ENCODE results near the gene SP5. TPM values are rescaled to one million over a fixed set of nuclear protein-coding genes. Genes with fewer than 3 reads are reported as not detected.
A peak's percentile ranks its signal among the peaks of the same experiment; 100 is the strongest.
"Not testable (repeated sequence)": the region's sequence is repeated elsewhere in the genome, so short reads cannot be mapped to it uniquely, and the experiment has no call there.

The SP5 gene
- 0.20 TPM in 1 of 2 replicates, not detected in the other for total RNA-seq (2014; rRNA removed; shearing (Covaris generic))

DNA sequence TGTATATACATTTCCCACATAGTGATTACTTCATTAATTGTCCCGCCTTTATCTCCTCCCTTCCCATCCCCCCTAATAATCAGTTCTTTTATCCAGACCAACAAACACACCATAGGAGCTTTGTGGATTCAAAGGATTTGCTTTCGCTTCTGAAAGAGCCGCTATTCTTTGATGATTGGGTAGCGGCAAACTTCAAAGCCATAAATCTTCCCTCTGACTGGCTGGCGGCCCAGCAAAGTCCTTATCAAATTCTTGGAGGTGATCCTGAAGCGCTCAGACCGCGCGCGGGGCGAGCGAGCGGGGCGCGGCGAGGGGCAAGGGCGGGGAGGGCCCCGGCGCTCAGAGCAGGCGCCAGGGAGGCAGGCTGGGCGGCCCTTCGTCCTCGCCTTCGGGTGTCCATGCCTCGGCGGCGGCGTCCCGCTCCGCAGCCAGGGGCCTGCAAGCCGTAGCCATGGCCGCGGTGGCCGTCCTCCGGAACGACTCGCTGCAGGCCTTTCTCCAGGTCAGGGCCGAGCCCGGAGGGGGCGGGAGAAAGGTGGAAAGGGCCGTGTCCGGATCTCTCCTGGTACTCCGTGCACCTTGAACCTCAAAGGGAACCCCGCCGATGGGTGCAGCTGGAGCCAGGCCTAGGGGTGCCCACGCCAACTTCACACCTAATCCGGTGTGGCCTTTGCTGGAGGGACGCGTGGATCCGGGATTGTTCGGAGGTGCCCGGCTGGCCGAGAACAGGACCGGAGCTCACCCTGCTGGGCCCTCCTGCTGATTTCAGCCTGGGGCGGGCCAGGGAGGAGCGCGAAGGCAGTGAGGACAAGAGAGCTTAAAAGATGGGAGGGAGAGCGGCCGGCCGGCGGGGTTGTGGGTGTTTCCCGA is at the start of gene SP5:
SP5 (plus strand) TSS at position 276 of the 870 bp plus-strand sequence; CDS start at position 452, 176 bp downstream.
- peak; percentile 84 for DNase-seq (ENCODE audit: low read depth)

DNA sequence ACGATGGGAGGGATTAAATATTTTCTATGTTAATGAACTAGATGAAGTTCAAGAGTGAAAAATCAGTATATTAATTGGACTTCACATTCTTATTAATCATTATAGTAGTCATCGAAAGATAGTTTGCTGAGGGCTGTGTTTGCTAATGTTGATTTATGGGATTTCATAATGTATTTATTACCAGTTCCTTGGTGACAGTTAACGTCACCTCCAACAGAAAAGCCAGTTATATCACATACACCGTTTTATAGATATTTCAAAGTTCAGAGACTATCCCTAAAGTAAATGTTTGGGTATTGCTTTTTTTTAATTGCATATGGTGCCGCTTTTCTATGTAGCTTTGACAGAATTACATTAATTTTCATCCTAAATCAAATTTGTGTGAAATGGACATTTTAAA is 49.4 kb upstream of the SP5 start:
- no peak for DNase-seq (ENCODE audit: low read depth)

DNA sequence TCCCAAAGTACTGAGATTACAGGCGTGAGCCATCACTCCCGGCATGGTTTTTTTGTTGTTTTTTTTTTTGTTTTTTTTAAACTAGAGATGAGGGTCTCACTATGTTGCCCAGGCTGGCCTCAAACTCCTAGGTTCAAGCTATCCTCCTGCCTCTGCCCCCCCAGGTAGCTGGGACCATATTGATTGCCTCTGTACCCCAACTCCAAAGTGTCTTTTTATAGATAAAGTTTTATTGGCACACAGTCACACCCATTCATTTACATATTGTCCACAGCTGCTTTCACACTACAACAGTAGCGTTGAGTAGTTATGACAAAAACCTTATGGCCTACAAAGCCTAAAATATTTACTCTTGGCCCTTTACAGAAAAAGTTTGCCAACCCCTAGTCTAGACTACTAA is 45.2 kb upstream of the SP5 start:
- no peak for DNase-seq (ENCODE audit: low read depth)

DNA sequence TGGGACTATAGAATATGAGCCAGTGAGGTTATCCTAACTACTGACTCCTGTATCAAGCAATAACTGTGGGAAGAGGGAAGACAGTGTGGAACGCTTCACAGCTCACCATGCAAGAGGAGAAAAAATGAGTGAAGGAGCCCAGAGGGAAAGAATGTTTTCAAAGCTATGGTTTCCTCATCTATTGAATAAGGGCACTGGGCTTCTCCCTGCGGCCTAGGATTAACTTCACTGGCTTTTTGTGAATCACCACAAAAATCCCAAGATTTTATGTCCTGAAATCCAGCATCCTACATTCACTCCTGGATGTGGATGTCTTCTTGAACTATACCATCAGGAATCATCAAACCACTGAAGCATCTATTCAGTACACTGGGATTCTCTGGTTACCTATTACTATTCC is 44.5 kb upstream of the SP5 start:
- no peak for DNase-seq (ENCODE audit: low read depth)

DNA sequence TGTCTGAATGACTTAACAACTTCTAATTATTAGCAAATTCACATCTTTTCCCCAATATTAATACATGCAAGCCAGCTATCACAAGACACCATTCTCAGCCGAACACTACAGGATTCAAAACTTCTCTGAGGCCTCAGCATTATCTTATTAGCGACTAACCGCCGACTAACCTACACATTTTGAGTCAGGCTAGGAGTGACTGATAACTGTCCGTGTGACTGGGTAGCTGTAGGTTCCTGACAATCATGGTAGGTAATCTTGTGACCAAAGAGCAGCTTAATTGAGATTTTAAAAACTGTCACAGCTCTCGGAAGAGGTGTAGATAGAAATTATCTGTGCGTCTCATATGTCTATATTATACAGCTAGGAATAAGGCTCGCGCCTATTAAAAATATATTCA is 44.1 kb upstream of the SP5 start:
- DNase-seq (ENCODE audit: low read depth) = no peak

DNA sequence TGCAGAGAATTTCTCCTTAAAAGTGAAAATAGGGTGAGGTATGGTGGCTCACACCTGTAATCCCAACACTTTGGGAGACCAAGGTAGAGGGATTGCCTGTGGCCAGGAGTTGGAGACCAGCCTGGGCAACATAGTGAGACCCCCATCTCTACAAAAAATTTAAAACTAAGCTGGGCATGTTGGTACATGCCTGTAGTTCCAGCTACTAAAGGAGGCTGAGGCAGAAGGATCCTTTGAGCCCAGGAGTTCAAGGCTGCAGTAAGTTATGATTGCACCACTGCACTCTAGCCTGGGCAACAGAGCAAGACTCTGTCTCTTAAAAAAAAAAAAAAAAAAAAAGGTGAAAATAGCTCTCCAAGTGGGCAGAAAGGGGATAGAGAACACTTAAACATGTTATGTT is 40.9 kb upstream of the SP5 start:
- DNase-seq (ENCODE audit: low read depth) = not testable (repeated sequence)

DNA sequence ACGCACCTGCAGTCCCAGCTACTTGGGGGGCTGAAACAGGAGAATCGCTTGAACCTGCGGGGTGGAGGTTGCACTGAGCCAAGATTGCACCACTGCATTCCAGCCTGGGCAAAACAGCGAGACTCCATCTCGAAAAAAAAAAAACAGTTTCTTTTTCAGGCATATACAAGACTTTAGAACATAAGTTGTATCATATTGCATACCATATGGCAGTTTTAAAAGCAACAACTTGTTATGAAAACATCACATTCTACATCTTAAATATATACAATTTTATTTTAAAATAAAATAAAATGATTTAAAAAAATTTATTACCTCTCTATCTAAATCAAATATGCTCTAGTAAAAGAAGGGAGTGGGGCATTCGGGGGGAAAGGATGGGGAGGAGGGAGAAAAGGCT is 39.4 kb upstream of the SP5 start:
- DNase-seq (ENCODE audit: low read depth) = no peak

DNA sequence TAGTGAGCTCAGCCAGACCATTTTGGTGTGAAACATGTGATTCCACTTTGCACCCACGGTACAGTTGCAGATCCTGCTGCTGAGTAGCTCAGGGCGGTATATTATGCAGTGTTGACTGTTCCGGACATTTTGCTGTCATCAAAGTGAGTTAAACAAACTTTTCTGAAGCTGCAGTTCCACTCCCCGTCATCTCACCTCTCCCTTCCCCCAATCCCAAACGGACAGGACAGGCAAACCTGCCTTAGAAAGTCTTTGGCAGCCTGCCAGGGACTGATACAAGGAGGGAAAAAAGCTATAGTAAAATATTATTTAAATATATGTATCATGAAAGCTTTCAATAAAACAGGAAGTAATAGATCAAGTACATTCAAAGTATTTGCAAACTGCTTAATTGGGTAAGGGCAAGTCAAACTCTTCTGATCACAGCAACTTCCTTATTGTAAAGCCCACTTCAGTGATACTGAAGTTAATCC is 35.5 kb upstream of the SP5 start:
- no peak for DNase-seq (ENCODE audit: low read depth)

DNA sequence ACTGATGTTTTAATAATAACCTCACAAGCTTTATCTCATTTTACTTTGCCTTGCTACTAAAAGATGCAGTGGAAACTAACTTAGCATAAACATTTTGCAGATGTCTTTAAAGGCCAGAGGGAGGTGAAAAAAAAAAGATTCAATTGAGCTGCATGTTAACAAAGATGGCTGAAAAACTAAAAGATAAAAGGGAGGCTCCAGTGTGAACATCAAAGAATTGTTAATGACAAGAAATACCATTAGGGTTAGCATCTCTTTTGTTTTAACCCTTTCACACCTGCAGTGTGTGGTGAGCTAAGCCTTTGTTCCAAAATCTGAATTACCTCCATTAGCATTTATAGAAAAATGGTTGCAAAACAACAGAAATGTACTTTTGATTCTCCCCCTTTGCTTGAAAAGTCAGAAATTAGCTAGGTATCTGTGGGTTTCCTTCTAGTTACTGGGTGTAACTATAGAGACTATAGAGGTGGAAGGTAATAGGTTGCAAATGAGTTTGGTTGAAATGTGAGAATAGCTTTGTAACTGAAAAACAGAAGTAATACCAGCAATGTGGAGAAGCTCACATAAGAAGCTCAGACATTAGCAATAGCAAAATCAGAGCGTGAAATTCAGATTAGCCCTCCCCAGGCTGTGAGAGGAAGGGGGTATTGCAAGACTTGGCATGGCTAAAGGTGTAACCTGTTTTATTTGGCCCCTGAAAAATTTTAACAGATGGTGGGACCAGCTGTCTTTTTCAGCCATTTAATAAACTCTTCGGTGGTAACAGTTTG is 34.8 kb upstream of the SP5 start:
- no peak for DNase-seq (ENCODE audit: low read depth)

DNA sequence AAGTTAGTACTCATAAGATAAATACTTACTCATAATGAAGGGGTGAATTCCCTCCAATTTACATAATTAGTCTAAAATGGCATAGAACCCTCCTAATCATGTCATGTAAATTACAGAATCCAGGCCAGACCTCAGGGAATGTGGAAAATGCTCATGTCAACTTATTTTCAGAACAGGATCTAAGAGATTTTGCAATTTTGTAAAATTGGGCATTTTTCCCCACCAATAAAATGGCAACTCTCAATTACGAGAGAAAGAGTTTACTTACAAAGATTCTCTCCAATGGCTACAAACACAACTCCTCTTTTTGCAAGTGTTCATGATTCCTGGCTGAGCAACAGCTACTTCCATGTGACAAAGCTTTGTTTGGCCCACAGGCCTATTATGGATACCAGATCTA is 33.8 kb upstream of the SP5 start:
- DNase-seq (ENCODE audit: low read depth) = no peak

DNA sequence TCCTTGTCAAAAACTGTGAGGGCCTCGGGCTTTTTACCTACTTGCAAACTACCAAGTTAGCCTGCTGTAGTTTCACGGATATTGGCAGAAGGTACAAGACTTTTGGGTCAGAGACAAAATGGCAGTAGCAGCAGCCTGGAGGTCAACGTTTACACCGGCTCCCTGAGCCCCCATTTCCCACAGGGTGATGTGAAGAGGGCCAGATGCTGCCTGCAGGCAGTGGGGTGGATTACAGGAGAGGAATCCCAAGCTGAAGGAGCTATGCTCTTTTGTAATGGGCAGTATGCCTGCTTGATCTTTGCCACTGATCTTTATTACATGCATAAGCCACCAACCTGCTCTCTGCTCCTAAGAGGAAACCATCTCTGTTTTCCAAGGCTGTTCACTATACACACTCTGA is 29.5 kb upstream of the SP5 start:
- no peak for DNase-seq (ENCODE audit: low read depth)

DNA sequence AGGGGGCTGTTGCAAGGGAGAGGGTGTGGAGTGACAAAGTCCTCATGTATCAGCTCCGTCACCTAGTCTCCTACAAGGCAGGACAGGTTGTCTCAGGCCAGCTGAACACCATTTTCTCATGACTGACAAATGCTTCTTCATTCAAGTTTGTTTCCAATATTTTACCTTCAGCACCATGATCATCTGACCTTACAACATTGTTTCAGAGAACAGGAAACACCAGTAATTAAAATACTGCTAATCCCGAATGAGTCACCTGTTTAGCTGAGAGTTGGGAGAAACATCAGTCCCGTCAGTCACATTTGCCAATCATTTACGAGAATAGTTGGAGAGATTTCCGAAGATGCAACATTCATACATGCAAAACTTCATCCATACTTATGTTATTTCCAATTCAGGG is 25.7 kb upstream of the SP5 start:
- DNase-seq (ENCODE audit: low read depth) = no peak

DNA sequence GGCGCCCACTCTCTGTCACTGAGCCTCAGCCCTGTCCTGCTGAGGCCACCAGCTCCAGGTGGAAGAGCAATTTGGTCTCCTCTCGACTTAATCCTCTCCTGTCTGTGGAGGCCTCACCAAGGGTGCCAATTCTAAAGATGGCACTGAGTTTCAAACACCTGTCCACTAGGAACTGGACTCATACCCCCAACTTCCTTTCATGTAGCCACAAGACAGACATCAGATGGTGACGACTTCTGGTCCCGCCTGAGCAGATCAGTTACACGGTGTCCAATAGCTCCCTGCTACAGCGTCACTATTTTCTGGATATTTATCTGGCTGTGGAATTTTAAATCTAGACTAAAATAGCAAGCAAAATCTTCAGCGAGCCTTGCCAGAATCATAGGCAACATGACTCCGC is 24.5 kb upstream of the SP5 start:
- no peak for DNase-seq (ENCODE audit: low read depth)

DNA sequence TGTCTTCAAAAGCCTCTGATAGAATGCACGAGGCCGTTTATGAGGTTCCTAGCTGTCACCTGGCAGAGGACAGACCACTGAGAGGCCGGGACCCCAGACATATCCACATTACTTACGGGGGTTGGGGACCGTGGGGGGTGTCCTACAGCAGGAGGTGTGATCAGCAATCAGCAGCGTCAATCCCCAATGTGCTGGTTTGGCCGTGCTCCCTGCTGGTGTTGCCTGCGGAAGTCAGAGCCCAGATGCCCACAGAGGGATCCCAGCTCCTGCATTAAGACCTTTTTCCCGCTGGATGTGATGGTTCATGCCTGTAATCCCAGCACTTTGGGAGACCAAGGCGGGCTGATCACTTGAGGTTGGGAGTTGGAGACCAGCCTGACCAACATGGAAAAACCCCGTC is 20.8 kb upstream of the SP5 start:
- no peak for DNase-seq (ENCODE audit: low read depth)

DNA sequence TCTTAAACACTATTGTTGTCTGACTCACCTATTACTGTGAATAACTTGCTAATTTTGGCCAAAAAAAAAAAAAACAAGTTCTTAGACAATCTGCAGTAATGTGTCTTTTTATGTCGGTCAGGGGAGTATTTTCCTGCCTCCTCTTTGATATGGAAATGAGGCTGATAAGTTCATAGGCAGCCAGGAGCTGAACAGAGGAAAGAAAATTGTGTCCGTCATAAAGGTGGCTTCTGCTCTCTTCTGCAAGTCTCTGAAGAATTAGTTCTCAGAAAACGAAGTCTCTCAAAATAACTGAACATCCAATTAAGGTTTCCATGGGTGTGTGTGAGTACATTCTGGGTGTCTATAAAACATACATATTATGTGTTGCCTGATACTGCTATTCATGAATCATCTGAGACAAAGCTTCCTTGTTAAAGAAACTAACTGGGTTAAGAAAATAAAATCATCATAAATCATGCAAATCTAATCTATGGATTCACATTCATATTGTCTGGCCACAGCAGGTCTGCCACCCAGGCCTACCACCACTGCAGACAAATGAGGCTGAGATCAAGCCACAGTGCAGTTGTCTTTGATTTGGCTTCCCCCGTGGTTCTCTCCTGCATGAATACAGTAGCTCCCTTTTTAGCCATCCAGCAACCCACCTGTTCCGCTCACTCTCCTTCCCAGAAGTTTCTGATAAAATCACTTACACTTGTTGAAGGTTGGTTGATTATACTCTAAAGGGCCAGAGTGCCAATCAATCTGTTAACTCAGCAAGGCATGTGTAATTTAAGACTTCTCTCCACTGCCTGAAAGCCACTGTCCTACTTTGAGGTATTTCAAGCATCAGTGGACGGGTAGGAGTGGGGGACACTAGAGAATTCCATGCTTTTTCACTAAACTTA is 19.4 kb upstream of the SP5 start:
- no peak for DNase-seq (ENCODE audit: low read depth)

DNA sequence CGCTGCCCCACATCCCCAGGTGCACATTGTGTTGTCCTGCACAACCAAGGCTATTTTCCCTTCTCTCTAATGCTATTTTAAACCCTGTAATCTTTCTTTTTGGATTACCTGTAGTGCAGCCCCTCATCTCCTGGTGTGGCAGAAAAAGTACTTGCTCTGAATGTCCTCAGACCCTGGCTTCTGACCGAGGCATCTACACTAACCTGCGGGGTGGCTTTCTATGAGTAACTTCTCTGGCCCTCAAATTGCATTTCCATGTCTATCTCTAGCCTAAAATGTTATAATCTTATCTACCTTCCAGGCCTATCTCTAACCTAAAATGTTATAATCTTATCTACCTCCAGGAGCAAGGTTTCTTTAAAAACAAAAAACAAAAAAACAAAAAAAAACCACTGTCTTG is 18.2 kb upstream of the SP5 start:
- no peak for DNase-seq (ENCODE audit: low read depth)

DNA sequence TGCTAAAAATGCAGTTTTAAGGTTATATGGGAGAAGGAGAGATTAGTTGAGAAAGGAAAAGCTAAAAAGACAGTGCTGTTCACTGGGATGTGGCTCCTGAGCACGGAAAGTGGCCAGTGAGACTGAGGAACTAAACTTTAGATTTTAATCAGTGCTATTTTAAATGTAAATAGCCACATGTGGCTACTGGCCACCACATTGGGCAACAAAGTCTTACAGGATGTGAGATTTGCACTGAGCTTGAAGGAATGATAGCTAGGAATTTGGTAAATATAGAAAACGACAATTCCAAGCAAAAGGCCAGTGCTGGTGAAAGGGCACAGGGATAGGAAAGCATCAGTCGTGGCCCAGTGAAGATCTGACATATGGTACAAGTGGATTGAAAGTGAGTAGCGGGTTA is 14.1 kb upstream of the SP5 start:
- DNase-seq (ENCODE audit: low read depth) = no peak

DNA sequence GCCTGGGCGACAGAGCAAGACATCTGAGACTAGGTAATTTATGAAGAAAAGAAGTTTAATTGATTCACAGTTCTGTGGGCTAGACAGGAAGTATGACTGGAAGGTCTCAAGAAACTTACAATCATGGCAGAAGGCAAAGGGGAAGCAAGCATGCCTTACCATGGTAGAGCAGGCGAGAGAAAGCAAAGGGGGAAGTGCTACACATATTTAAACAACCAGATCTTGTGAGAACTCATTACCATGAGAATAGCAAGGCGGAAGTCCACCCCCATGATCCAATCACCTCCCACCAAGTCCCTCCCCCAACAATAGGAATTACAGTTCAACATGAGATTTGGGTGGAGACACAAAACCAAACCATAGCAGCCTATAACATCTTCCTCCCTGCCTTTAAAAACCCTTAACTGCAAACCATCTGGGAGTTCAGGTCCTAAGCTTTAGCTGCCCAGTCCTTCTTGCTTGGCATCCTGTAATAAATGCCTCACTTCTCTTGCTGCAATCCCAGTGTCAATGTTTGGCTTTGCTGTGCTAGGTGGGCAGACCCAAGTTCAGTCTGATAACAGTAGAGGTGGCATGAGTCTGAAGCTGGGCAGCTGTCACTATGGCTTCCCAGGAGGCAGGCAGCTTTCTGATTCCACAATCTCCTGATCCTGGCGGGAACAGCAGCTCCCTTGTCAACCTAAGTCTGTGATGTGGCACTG is 11.2 kb upstream of the SP5 start:
- DNase-seq (ENCODE audit: low read depth) = no peak

DNA sequence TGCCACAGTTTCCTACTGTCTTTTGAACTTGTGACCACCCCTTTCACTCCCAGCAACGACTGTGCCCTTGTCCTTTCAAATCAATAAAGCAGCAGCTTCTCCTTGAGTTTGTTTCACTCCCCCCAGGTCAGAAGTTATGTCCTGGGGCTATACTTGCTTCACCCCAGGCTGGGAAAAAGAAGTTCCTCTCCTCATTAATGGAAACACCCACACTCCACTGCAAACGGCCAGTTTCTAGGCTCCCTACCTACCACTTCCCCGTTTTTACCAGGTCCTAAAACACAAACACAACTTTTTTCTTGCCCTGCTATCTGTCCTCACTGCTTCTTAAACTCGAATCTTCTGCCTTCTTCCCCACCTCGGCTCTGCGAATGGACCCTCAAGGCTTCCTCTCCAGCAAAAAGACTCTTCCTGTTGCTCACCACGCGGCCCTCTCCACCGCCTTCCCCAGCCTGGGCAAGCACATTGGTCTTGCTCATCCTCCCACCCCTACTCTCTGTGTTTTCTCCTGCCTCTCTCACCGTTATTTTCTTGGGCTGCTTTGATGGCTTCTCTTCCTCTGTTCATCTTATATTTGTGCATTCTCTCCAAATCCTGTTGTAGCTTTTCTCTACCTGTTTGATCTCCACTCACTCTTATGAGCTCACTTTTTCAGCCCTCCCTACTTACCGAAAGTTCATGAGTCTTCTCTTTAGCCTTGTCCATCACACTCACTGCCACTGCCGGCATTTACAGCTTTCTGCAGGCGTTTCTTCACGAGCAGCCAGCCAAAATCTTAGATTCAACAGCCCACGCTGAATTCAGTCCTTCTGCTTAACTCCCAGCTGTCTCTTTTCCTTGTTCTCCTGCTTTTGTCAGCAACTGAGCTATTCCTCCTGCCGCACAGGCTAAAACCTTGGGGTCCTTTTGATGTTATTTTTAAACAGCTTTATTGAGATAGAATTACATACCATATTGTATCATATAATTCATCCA is 7.0 kb upstream of the SP5 start:
- no peak for DNase-seq (ENCODE audit: low read depth)

DNA sequence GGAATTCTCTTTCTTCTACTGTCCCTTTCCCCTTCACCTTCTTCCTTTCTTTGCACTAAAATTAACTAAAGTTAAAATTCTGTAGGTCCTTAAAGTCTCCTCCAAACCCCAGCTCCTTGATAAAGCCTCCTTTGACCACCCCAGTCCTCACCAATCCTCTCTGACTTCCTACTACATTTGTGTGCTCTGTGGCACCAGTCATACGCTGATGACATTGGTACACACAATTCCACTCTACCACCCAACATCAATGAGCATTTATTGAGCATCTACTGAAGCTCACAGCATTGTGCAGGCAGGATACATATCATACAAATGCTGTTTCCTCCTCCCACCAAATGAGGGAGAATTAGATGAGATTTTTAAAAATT is 4.5 kb upstream of the SP5 start:
- no peak for DNase-seq (ENCODE audit: low read depth)
